ENCODE data around the gene HTRA1.

- TF ChIP-seq EZH2 (IDR thresholded peaks at IDR 0.05; ENCODE audit: borderline replicate concordance, low read length) (no peak), CTCF (conservative IDR thresholded peaks at IDR 0.05 in 1 of 2, IDR thresholded peaks at IDR 0.05 in 1 of 2; ENCODE audit: extremely low read depth in 1 of 2, insufficient read depth in 1 of 2, low read depth in 1 of 2, low read length in 2 of 2) (no peak)
Observed at GRCh38 chr10:122495406-122496340, 34.3 kb downstream of the HTRA1 start.
